BJ (cell line): Measurements from ENCODE around the gene MXD3. TPM values are rescaled to one million over a fixed set of nuclear protein-coding genes. Genes with fewer than 3 reads are reported as not detected.

Source experiments
- CTCF ChIA-PET: fragments of 350-600 bp; formaldehyde crosslinking; extraction: SDS; loops from one replicate; lab custom pipeline; 2021; ENCODE audit warnings: antibody characterized with exemption, inconsistent platforms; lab: Yijun Ruan, JAX
- POLR2A ChIA-PET: fragments of 300-600 bp; sonication (Branson Sonifier 250); formaldehyde crosslinking; extraction: SDS; loops from one replicate; lab custom pipeline; 2021; ENCODE audit warnings: antibody characterized with exemption; lab: Charles Lee
- DNase-seq: peaks from one replicate; pipeline ENCODE4 v3.0.0-alpha.2; 2011; ENCODE audit warnings: low read depth
- H3K27me3 ChIP-seq: 2 replicates; pipeline ENCODE4 v1.6.0; 2011; ENCODE audit warnings: low read length; ENCODE audit not compliant: control insufficient read depth, insufficient read depth
- H3K36me3 ChIP-seq: 2 replicates; pipeline ENCODE4 v1.5.1; 2011; ENCODE audit warnings: low read length; ENCODE audit not compliant: control insufficient read depth, insufficient read depth
- H3K4me3 ChIP-seq: 2 replicates; pipeline ENCODE4 v1.5.1; 2011; ENCODE audit warnings: low read depth, mild to moderate bottlenecking, control low read depth, low read length
- CTCF ChIP-seq: IDR thresholded peaks from 2 replicates; pipeline ENCODE4 v1.5.1; 2011; ENCODE audit warnings: low read depth, mild to moderate bottlenecking, control low read depth, inconsistent platforms, low read length, moderate library complexity; ENCODE audit not compliant: insufficient read depth
- polyA plus RNA-seq: library from polyadenylated mRNA; depleted of rRNA; stranded (reverse); fragments of >200 nt; gene quantifications from 2 replicates; pipeline ENCODE4 v1.2.3, GENCODE V29; 2011

Gene MXD3
- polyA plus RNA-seq, 1 experiment, result 18.1 TPM

- H3K36me3 ChIP-seq, result peaks cover 2% of the 10 kb centered on the region
- no peak for DNase-seq
- POLR2A ChIA-PET, result no interaction called here
- TF ChIP-seq CTCF, result no peak
- H3K4me3 ChIP-seq, result no peak overlapping the region
- CTCF ChIA-PET, result interaction anchor here (1.1 to 5.6 kb wide), 4 partner anchors 11 to 70 kb away, joined by 5 to 36 read pairs (median 20); no protein-coding TSS in a partner anchor
- H3K27me3 ChIP-seq, result no peaks in the 10 kb centered on the region
Measured at GRCh38 chr5:177320879-177321278, 9.2 kb upstream of the MXD3 start.

GRCh38 chr5:177319913-177320588, 8.4 kb upstream of the MXD3 start:
- Histone ChIP-seq H3K27me3 (no peaks in the 10 kb centered on the region), H3K4me3 (no peak overlapping the region), H3K36me3 (peaks cover 2% of the 10 kb centered on the region)
- TF ChIP-seq CTCF, result no peak
- ChIA-PET CTCF (interaction anchor here (0.9 to 5.6 kb wide), 7 partner anchors 11 to 181 kb away, joined by 3 to 36 read pairs (median 16); partner anchors contain the start of gene SLC34A1), POLR2A (no interaction called here)
- DNase-seq, result no peak

GRCh38 chr5:177317959-177318377, 6.3 kb upstream of the MXD3 start:
- peak; percentile 92 for TF ChIP-seq CTCF
- POLR2A ChIA-PET, result no interaction called here
- CTCF ChIA-PET, result interaction anchor here (0.7 to 5.6 kb wide), 22 partner anchors 8 to 247 kb away, joined by 3 to 36 read pairs (median 4); partner anchors contain the start of gene DDX41
- H3K4me3 ChIP-seq, result no peak overlapping the region
- no peaks in the 10 kb centered on the region for H3K27me3 ChIP-seq
- DNase-seq, result no peak
- H3K36me3 ChIP-seq, result peaks cover 2% of the 10 kb centered on the region

GRCh38 chr5:177316005-177316404, 4.3 kb upstream of the MXD3 start:
- peaks cover 2% of the 10 kb centered on the region for H3K36me3 ChIP-seq
- POLR2A ChIA-PET, result no interaction called here
- CTCF ChIA-PET, result interaction anchor here (0.9 to 5.6 kb wide), 11 partner anchors 12 to 247 kb away, joined by 3 to 36 read pairs (median 4); partner anchors contain the start of gene LMAN2
- H3K27me3 ChIP-seq, result no peaks in the 10 kb centered on the region
- no peak for TF ChIP-seq CTCF
- DNase-seq, result no peak
- no peak overlapping the region for H3K4me3 ChIP-seq

GRCh38 chr5:177315411-177315810, 3.7 kb upstream of the MXD3 start:
- ChIA-PET POLR2A (no interaction called here), CTCF (interaction anchor here (1.1 to 5.6 kb wide), 6 partner anchors 12 to 148 kb away, joined by 3 to 36 read pairs (median 4); partner anchors contain the start of gene LMAN2)
- no peak for DNase-seq
- H3K4me3 ChIP-seq, result no peak overlapping the region
- H3K27me3 ChIP-seq, result no peaks in the 10 kb centered on the region
- peaks cover 2% of the 10 kb centered on the region for H3K36me3 ChIP-seq
- TF ChIP-seq CTCF, result no peak
